ENCODE data around the gene ADAMTS10.

DNA sequence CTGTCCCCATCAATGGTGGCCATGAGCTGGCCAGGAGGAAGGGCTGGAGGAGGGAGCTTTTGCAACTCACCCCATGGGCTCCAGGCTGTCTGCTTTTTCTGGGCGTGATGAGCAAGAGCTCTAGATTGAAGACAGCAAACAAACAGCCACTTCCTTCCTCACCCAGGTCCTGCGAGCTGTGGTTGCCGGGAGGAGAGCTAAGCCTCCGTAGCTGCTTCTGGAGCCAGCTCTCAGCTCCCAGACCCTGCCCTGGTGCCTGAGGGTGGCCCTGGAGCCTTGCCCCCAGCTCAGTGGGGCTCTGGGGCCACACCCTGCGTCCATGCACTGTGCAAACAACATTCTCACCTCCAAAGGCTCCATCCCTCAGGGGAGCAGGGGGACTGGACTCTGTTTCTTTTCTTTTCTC, 39.5 kb downstream of the ADAMTS10 start:
- no peak for TF ChIP-seq CEBPB (IDR thresholded peaks at IDR 0.05)
- no peak for TF ChIP-seq EP300 (IDR thresholded peaks at IDR 0.05; ENCODE audit: borderline replicate concordance)
- TF ChIP-seq REST (IDR thresholded peaks at IDR 0.05; ENCODE audit: low read depth), result no peak
- no peak for TF ChIP-seq RAD21 (IDR thresholded peaks at IDR 0.05; ENCODE audit: low read depth)
- TF ChIP-seq FOXM1 (IDR thresholded peaks at IDR 0.05; ENCODE audit: borderline replicate concordance, low read depth), result no peak
- no peak for TF ChIP-seq USF1 (IDR thresholded peaks at IDR 0.05)
- no peak for TF ChIP-seq TAF1 (IDR thresholded peaks at IDR 0.05; ENCODE audit: low read depth)
- TF ChIP-seq, protein P1, sequence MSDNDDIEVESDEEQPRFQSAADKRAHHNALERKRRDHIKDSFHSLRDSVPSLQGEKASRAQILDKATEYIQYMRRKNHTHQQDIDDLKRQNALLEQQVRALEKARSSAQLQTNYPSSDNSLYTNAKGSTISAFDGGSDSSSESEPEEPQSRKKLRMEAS (IDR thresholded peaks at IDR 0.05), result no peak
- TF ChIP-seq ZBTB7A (IDR thresholded peaks at IDR 0.05; ENCODE audit: low read depth), result no peak
- no peak for TF ChIP-seq NFIC (IDR thresholded peaks at IDR 0.05)
- TF ChIP-seq CREB1 (IDR thresholded peaks at IDR 0.05; ENCODE audit: low read depth), result no peak
- TF ChIP-seq TCF12 (IDR thresholded peaks at IDR 0.05; ENCODE audit: low read depth), result no peak
- no peak for TF ChIP-seq EGR1 (IDR thresholded peaks at IDR 0.05)
- no peak for TF ChIP-seq YY1 (IDR thresholded peaks at IDR 0.05; ENCODE audit: low read depth)
